ENCODE data around the gene CYSRT1. TPM values are rescaled to one million over a fixed set of nuclear protein-coding genes. Genes with fewer than 3 reads are reported as not detected.

Gene CYSRT1
- total RNA-seq, 1 donor from 2014 or later = 0.68 TPM

DNA sequence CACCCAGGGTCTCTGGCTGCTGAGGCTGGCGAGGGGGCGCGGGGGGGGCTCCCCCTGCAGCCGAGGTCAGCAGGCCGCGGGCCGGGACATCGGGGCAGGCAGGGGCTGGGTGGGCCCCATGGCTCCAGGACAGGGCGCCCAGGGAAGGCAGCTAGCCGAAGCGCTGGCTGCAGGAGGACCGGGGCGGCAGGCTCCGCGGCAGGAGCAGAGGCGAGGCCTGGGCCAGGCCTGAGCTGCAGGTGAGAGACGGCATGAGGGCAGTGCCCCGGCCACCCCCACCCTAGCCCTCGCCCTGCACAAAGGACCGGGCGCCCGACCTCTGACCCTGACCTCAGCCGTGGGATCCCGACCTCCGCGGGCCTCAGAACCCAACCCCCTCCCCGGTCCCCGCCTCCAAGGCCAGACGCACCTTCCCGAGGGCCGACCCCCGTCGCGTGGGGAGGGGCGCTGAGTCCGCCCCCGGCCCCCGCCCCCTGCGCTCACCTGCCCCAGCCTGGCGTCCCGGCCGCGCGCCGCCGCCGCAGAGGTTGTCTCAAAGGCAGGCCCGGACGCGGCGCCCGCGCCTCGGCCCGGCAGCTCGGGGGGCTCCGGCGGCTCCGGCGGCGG is 3.4 kb upstream of the CYSRT1 start:
- H3K27me3 Mint-ChIP-seq = no peaks in the 10 kb centered on the region
- no peak overlapping the region for H3K4me3 Mint-ChIP-seq
- intact Hi-C loops (cut with micrococcal nuclease) = loop anchor here (2.0 kb wide), 1 partner anchor 93 kb away; no protein-coding TSS in a partner anchor

DNA sequence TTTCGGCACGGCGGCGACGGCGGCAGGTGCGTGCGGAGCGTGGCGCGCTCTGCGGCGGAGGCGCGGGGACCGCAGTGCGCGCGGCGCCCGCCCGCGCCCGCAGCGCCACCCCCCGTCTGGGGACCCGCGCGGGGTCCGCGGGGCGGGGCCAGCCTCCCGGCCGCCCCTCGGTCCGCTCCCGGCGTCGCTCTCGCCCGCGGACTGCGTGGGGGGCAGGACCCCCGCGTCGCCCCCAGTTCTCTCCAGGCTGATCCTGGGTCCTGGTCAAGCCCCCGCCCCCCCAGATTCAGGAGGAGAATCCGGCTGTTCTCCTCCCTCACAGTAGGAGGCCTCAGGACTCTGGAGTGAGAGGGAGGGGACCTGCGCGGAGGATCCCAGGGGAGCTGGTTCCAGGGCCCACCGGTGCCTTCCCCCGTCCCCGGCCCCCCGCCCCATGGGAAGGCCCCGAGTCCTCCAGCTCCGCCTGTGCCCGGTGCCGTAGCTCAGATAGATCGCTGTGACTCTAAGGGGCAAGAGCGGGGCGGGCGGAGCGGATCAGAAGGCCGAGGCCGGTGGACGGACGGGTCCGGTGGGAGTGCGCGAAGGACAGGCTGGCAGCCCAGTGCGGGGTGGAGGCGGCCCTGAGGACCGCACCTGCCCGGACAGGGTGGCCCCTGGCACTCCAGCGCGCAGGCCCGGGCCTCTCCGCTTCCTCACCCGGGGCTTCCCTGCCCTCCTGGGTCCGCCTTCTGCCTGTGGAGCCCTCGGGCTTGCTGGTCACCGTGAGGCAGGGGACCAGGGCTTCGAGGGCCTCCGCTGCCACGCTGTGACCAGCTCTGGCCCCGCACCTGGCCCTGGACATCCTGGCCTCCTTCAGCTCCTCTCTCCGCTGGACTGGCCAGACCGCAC is 2.5 kb upstream of the CYSRT1 start, which contains the start of gene RNF208:
Gene RNF208, minus strand, starts transcription at position 51 of the 888 bp plus-strand sequence. CDS start 1,028 bp downstream, outside the sequence.
- peaks cover 4% of the 10 kb centered on the region for H3K4me1 Mint-ChIP-seq
- no peaks in the 10 kb centered on the region for H3K36me3 Mint-ChIP-seq (ENCODE audit: low read depth)
- intact Hi-C loops (cut with micrococcal nuclease) = loop anchor here (1.0 to 2.0 kb wide), 6 partner anchors 17 to 136 kb away; partner anchors contain the start of genes ANAPC2, MAN1B1, NDOR1 and SSNA1
- DNase-seq = peak; percentile 79
- no peaks in the 10 kb centered on the region for H3K27me3 Mint-ChIP-seq
- H3K27ac Mint-ChIP-seq = peak within 1 kb of the TSS; percentile 90
- H3K4me3 Mint-ChIP-seq = peak within 1 kb of the TSS; percentile 88
- H3K9me3 Mint-ChIP-seq = no peaks in the 10 kb centered on the region

More for the DNA sequence above, 3.4 kb upstream of the CYSRT1 start:
- Mint-ChIP-seq H3K27ac (no peak overlapping the region), H3K4me1 (peaks cover 4% of the 10 kb centered on the region), H3K36me3 (ENCODE audit: low read depth) (no peaks in the 10 kb centered on the region), H3K9me3 (no peaks in the 10 kb centered on the region)
- DNase-seq = no peak

GRCh38 chr9:137223078-137223970 is 1.6 kb upstream of the CYSRT1 start:
- H3K27ac Mint-ChIP-seq = peak overlapping the region; percentile 90
- intact Hi-C loops (cut with micrococcal nuclease) = loop anchor here (1.0 to 2.0 kb wide), 6 partner anchors 18 to 137 kb away; partner anchors contain the start of genes ANAPC2, MAN1B1, NDOR1 and SSNA1
- H3K9me3 Mint-ChIP-seq = no peaks in the 10 kb centered on the region
- H3K36me3 Mint-ChIP-seq (ENCODE audit: low read depth) = no peaks in the 10 kb centered on the region
- H3K27me3 Mint-ChIP-seq = peaks cover 2% of the 10 kb centered on the region
- peak; percentile 99 for DNase-seq
- H3K4me3 Mint-ChIP-seq = peak overlapping the region; percentile 88
- H3K4me1 Mint-ChIP-seq = peaks cover 6% of the 10 kb centered on the region

- Mint-ChIP-seq H3K4me3 (no peak overlapping the region), H3K27ac (no peak overlapping the region), H3K9me3 (no peaks in the 10 kb centered on the region), H3K4me1 (peaks cover 6% of the 10 kb centered on the region), H3K27me3 (peaks cover 2% of the 10 kb centered on the region), H3K36me3 (ENCODE audit: low read depth) (no peaks in the 10 kb centered on the region)
- DNase-seq = no peak
- intact Hi-C loops (cut with micrococcal nuclease) = no loop called here
Observed at GRCh38 chr9:137225699-137226331, 841 bp downstream of the CYSRT1 start.

GRCh38 chr9:137226338-137227053 is 1.5 kb downstream of the CYSRT1 start:
- H3K36me3 Mint-ChIP-seq (ENCODE audit: low read depth) = no peaks in the 10 kb centered on the region
- H3K4me1 Mint-ChIP-seq = peaks cover 6% of the 10 kb centered on the region
- no peaks in the 10 kb centered on the region for H3K9me3 Mint-ChIP-seq
- peaks cover 2% of the 10 kb centered on the region for H3K27me3 Mint-ChIP-seq
- intact Hi-C loops (cut with micrococcal nuclease) = loop anchor here (1.0 kb wide), 1 partner anchor 108 kb away; no protein-coding TSS in a partner anchor
- no peak for DNase-seq
- no peak overlapping the region for H3K4me3 Mint-ChIP-seq
- H3K27ac Mint-ChIP-seq = no peak overlapping the region

DNA sequence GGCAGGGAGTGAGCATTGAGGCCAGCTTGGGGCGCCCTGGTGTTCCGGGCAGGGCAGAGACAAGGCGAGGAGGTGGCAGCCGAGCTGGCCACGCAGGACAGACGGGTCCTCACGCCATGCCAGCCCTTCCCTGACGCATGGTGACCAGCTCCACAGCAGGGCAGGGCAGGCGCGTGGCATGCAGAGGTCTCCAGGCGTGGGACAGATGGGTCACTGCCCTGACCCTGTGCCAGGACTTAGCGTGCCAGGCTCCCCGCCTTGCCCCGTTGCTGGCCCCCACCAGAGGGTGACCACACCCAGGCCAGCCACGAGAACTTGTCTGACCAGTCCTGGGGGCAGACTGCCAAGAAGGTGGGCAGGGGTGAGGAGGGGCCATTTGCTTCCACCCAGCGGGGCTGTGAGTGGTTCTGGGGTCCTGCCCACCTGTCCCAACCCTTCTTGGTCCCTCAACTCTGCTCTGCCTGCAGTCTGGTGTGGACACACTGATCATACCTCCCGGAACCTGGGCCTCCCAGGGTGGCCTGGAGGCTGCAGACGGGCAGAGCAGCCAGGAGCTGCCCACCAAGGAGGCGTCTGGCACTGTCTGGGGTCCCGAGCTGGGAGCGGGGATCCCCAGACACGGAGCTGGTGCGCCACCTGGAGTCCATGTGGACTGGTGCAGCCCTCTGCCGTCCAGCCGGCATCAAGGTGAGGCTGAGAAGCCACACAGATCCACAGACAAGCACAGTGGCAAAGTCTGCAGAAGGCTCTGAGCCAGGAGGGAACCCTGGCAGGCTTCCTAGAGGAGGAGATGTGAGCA is 2.3 kb downstream of the CYSRT1 start, which contains the start of gene RNF224:
Gene RNF224, plus strand, starts transcription at position 449 of the 799 bp plus-strand sequence. CDS start 834 bp downstream, outside the sequence.
- Mint-ChIP-seq H3K27ac (peak within 1 kb of the TSS; percentile 55), H3K27me3 (peaks cover 2% of the 10 kb centered on the region), H3K36me3 (ENCODE audit: low read depth) (no peaks in the 10 kb centered on the region), H3K9me3 (no peaks in the 10 kb centered on the region), H3K4me3 (no peak within 1 kb of the TSS), H3K4me1 (peaks cover 6% of the 10 kb centered on the region)
- peak; percentile 95 for DNase-seq
- intact Hi-C loops (cut with micrococcal nuclease) = loop anchor here (1.0 kb wide), 1 partner anchor 109 kb away; no protein-coding TSS in a partner anchor

GRCh38 chr9:137227853-137228505 is 3.0 kb downstream of the CYSRT1 start:
- DNase-seq = no peak
- intact Hi-C loops (cut with micrococcal nuclease) = loop anchor here (1.0 kb wide), 1 partner anchor 110 kb away; no protein-coding TSS in a partner anchor
- Mint-ChIP-seq H3K4me3 (no peak overlapping the region), H3K4me1 (peaks cover 5% of the 10 kb centered on the region), H3K27me3 (peaks cover 2% of the 10 kb centered on the region), H3K9me3 (no peaks in the 10 kb centered on the region), H3K27ac (peak overlapping the region; percentile 55), H3K36me3 (ENCODE audit: low read depth) (no peaks in the 10 kb centered on the region)

- Mint-ChIP-seq H3K9me3 (no peaks in the 10 kb centered on the region), H3K4me3 (no peak overlapping the region), H3K27me3 (peaks cover 2% of the 10 kb centered on the region), H3K27ac (no peak overlapping the region), H3K4me1 (peaks cover 4% of the 10 kb centered on the region), H3K36me3 (ENCODE audit: low read depth) (no peaks in the 10 kb centered on the region)
- intact Hi-C loops (cut with micrococcal nuclease) = no loop called here
- no peak for DNase-seq
Observed at GRCh38 chr9:137228506-137228967, 3.6 kb downstream of the CYSRT1 start.

DNA sequence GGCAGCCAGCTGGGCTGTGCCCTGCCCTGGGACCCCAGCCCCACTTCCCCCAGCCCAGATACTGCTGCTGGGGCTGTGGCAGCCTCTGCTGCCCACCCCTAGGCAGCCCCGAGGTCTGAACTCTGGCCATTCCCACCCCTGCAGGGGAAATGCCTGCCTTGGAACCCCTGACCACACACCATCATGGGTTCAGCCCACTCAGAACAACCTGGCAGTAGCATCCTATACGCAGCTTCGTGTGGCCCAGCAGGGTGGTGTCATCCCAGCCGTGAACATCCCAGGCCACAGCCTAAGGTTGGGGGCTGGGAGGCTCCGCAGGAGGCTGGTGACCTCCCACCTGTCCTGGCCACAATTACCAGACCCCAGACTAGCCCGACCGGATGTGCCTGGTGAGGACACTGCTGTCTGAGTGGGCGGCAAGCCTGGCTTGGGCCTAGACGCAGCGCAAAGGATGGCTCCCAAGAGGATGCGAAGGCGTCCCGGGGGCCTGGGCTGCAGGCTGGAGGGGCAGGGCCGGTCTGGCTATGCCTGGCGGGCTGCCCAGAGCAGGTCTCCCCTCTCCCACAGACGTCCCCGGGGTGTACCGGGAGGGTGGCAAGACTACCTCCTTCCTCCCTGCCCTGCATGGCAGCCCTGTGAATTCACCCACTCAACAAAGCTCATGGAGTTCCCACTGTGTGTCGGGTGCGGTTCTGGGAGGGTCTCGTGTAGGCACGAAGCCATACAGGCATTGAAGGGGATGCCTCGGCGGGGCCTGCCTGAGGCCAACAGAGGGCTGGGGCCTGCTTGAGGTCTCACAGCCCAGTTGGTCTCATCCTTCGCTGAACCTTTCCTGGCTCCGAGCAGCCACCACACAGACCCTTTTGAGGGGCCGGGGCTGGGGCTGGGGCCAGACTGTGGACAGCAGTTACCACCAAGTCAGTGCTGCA is 4.3 kb downstream of the CYSRT1 start:
- Mint-ChIP-seq H3K27ac (no peak overlapping the region), H3K4me3 (no peak overlapping the region), H3K27me3 (peaks cover 2% of the 10 kb centered on the region), H3K36me3 (ENCODE audit: low read depth) (no peaks in the 10 kb centered on the region), H3K9me3 (no peaks in the 10 kb centered on the region), H3K4me1 (peaks cover 3% of the 10 kb centered on the region)
- no peak for DNase-seq
- intact Hi-C loops (cut with micrococcal nuclease) = no loop called here

DNA sequence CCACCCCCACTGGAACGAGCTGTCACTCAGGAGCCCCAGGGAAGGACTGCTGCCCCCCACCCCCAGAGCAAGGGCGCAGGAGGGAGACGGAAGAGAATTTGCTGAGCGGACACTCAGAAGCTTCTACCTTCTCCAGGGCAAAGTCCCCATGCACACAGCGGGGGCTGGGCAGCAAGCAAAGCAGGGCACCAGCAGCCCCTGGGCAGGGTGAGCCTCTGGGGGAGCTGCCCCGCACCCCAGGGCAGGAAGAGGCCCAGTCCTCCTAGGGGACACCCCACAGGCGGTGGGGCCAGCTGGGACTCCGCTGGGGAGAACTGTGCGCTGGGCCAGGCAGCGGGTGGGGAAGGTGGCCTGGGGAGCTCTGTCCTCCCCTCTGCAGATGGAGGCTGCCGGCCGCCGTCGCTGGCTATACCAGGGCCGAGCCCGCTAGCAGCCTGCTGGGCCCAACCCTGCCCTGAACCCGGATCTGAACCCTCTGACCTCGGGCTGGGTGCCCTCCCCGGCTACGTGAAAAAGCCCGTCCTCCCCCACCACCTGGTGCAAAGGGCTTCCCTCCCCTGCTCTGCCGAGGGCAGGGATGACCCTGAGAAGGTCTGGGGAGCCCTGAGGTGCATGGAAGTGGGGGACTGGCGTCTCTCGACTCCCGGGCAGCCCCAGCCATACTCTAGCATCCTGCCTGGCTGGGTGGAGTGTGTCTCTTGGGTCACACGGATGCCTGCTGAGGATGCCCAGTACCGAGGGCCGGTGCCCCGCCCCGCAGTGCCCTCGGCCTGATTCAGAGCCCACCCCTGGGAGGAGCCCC is 5.1 kb downstream of the CYSRT1 start:
- Mint-ChIP-seq H3K27ac (no peak overlapping the region), H3K9me3 (no peaks in the 10 kb centered on the region), H3K4me3 (no peak overlapping the region), H3K36me3 (ENCODE audit: low read depth) (no peaks in the 10 kb centered on the region), H3K27me3 (peaks cover 2% of the 10 kb centered on the region), H3K4me1 (peaks cover 3% of the 10 kb centered on the region)
- intact Hi-C loops (cut with micrococcal nuclease) = no loop called here
- no peak for DNase-seq

All from activated CD4-positive, alpha-beta T cell treated with anti-CD3 and anti-CD28 coated beads, Interleukin-2, amount 10 ng/mL, durations not matched to agents 24 days and 14 days (primary cell).